ENCODE data around the gene PDE2A.
A peak's percentile ranks its signal among the peaks of the same experiment; 100 is the strongest.

The PDE2A gene

DNA sequence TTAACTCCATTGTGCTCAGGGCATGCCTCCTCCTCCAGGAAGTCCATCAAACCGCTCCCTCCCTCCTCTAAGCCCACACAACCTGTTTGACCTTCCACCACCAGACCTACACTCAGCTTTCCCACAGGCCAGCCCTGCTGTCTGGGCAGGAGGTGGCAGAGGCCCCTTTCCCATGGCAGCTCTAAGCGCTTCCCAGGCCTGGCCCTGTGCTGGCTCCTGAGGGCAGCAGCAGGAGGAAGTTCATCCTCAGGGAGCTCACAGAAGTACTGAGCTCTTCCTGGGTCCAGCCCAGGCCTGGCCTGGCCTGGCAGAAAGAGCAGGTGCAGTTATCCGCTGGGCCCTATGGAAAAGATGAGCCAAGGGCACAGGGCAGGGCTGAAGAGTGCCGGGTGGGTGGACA lies 46.6 kb upstream of the PDE2A start:
- Mint-ChIP-seq H3K36me3 (ENCODE audit: low read depth) (peaks cover 4% of the 10 kb centered on the region), H3K9me3 (no peaks in the 10 kb centered on the region), H3K27me3 (ENCODE audit: low read depth) (no peaks in the 10 kb centered on the region), H3K4me1 (peaks cover 64% of the 10 kb centered on the region), H3K27ac (peak overlapping the region; percentile 97 to 99 (median 98)), H3K4me3 (peak overlapping the region; percentile 81 to 89 (median 88))
- TF ChIP-seq CTCF (IDR thresholded peaks at IDR 0.05; ENCODE audit: unreplicated experiment in 3 of 3), result no peak

GRCh38 chr11:72720047-72720446 lies 45.8 kb upstream of the PDE2A start:
- Mint-ChIP-seq H3K36me3 (ENCODE audit: low read depth) (peaks cover 4% of the 10 kb centered on the region), H3K27ac (peak overlapping the region; percentile 97 to 99 (median 98)), H3K9me3 (no peaks in the 10 kb centered on the region), H3K4me1 (peaks cover 59% of the 10 kb centered on the region), H3K27me3 (ENCODE audit: low read depth) (no peaks in the 10 kb centered on the region), H3K4me3 (peak overlapping the region; percentile 81 to 89 (median 88))
- no peak for TF ChIP-seq CTCF (IDR thresholded peaks at IDR 0.05; ENCODE audit: unreplicated experiment in 3 of 3)

DNA sequence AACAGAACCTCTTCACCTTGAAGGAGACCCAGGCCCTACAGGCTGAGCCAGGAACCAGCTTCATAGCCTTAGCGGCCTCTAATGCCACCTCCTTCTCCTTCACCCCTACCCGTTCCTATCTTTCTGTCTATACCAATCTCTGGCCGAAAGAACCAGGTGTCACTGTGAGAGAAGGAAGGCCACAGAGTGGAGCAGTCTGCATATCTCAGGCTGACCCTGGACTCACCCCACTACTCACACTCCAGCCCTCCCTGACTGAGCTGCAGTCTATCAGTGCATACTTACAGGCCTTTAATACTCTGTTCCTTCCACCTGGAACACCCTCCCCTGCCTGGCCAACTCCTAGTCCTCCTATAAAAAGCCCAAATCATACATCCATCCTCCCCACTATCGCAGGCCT lies 45.3 kb upstream of the PDE2A start:
- peaks cover 4% of the 10 kb centered on the region for H3K36me3 Mint-ChIP-seq (ENCODE audit: low read depth)
- no peaks in the 10 kb centered on the region for H3K9me3 Mint-ChIP-seq
- no peak for TF ChIP-seq CTCF (IDR thresholded peaks at IDR 0.05; ENCODE audit: unreplicated experiment in 3 of 3)
- H3K4me3 Mint-ChIP-seq, result peak overlapping the region; percentile 53 to 89 (median 88)
- H3K4me1 Mint-ChIP-seq, result peaks cover 59% of the 10 kb centered on the region
- H3K27me3 Mint-ChIP-seq (ENCODE audit: low read depth), result no peaks in the 10 kb centered on the region
- H3K27ac Mint-ChIP-seq, result peak overlapping the region; percentile 19 to 99 (median 97)

DNA sequence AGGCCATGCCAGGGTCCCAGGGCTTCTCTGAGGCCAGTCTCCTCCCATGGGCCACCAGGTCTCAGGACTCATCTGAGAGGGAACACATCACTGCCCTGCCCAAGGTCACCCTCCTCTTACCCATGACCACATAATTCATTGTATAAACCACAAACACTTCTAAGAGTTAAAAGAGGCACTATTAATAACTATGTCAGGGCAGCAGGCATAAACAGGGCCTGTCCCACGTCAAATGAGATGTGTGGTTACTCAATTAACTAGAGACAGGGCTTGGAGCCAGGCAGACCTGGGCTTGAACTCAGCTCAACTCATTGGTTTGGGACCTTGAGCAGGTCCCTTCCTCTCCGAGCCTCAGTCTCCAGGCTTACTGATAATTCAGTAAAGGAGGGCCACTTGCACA lies 44.9 kb upstream of the PDE2A start:
- Mint-ChIP-seq H3K4me1 (peaks cover 63% of the 10 kb centered on the region), H3K27me3 (ENCODE audit: low read depth) (no peaks in the 10 kb centered on the region), H3K4me3 (peak overlapping the region; percentile 53 to 89 (median 88)), H3K36me3 (ENCODE audit: low read depth) (peaks cover 8% of the 10 kb centered on the region), H3K27ac (peak overlapping the region in 2 of 3 experiments; percentile 97 to 99), H3K9me3 (no peaks in the 10 kb centered on the region)
- no peak for TF ChIP-seq CTCF (IDR thresholded peaks at IDR 0.05; ENCODE audit: unreplicated experiment in 3 of 3)

GRCh38 chr11:72718101-72718501 lies 43.9 kb upstream of the PDE2A start:
- Mint-ChIP-seq H3K27me3 (ENCODE audit: low read depth) (no peaks in the 10 kb centered on the region), H3K36me3 (ENCODE audit: low read depth) (peaks cover 8% of the 10 kb centered on the region), H3K4me1 (peaks cover 63% of the 10 kb centered on the region), H3K27ac (peak overlapping the region in 1 of 3 experiments; percentile 54), H3K9me3 (no peaks in the 10 kb centered on the region), H3K4me3 (no peak overlapping the region)
- TF ChIP-seq CTCF (IDR thresholded peaks at IDR 0.05; ENCODE audit: unreplicated experiment in 3 of 3), result no peak

DNA sequence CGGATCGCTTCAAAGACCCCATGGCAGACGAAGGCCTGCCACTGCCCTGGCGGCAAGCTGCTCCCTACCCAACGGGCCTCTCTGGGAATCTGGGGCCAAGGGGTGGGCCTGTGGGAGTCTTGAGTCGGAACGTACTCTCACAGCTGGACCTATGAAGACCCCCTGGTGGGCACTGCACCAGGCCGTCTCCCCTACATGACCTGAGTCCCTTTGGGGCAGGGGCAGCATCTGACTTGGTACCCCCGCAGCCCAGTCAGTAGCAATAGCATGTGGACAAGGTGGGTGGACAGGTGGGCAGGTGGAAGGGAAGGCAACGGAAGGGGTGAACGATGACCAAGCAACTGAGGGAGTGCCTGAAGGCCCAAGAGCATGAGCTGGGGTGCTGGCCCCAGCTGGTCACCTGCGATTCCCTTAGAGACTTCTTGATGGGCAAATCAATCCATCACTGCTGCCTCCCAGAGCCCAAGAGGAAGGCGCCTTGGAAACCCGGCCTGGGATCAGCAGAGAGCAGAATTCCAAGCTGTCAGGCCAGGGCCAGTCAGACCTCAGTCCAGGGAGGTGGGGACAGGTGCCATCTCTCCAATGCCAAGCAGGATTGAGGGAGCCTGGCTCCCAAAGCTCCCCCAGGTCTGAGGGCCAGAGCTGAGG lies 42.7 kb upstream of the PDE2A start:
- Mint-ChIP-seq H3K4me3 (no peak overlapping the region), H3K27ac (peak overlapping the region in 2 of 3 experiments; percentile 61 to 81), H3K9me3 (no peaks in the 10 kb centered on the region), H3K27me3 (ENCODE audit: low read depth) (no peaks in the 10 kb centered on the region), H3K36me3 (ENCODE audit: low read depth) (peaks cover 12% of the 10 kb centered on the region), H3K4me1 (peaks cover 62% of the 10 kb centered on the region)
- TF ChIP-seq CTCF (IDR thresholded peaks at IDR 0.05; ENCODE audit: unreplicated experiment in 3 of 3), result no peak
